GM12873 (cell line): ENCODE measurements around the gene KANSL1.

Source experiments
- CTCF ChIP-seq: IDR thresholded peaks from 2 replicates; pipeline ENCODE4 v1.5.1; 2012; ENCODE audit warnings: low read depth, mild to moderate bottlenecking, moderate library complexity, low read length, control low read depth; ENCODE audit not compliant: insufficient read depth; ENCODE audit errors: missing control alignments

KANSL1 gene

DNA sequence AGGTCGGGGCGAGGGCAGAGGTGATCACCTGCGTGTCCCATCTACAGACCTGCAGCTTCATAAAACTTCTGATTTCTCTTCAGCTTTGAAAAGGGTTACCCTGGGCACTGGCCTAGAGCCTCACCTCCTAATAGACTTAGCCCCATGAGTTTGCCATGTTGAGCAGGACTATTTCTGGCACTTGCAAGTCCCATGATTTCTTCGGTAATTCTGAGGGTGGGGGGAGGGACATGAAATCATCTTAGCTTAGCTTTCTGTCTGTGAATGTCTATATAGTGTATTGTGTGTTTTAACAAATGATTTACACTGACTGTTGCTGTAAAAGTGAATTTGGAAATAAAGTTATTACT lies 165.3 kb downstream of the KANSL1 start:
- TF ChIP-seq CTCF, result no peak

DNA sequence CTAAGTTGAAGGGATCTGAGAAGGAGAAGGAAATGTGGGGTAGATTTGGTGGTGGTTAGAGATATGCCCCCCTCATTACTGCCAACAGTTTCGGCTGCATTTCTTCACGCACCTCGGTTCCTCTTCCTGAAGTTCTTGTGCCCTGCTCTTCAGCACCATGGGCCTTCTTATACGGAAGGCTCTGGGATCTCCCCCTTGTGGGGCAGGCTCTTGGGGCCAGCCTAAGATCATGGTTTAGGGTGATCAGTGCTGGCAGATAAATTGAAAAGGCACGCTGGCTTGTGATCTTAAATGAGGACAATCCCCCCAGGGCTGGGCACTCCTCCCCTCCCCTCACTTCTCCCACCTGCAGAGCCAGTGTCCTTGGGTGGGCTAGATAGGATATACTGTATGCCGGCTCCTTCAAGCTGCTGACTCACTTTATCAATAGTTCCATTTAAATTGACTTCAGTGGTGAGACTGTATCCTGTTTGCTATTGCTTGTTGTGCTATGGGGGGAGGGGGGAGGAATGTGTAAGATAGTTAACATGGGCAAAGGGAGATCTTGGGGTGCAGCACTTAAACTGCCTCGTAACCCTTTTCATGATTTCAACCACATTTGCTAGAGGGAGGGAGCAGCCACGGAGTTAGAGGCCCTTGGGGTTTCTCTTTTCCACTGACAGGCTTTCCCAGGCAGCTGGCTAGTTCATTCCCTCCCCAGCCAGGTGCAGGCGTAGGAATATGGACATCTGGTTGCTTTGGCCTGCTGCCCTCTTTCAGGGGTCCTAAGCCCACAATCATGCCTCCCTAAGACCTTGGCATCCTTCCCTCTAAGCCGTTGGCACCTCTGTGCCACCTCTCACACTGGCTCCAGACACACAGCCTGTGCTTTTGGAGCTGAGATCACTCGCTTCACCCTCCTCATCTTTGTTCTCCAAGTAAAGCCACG lies 165.9 kb downstream of the KANSL1 start:
- TF ChIP-seq CTCF, result no peak

- no peak for TF ChIP-seq CTCF
These were observed 166.8 kb downstream of the KANSL1 start for GRCh38 chr17:46026166-46027047.

GRCh38 chr17:46025510-46026165 lies 167.6 kb downstream of the KANSL1 start:
- TF ChIP-seq CTCF, result no peak

- TF ChIP-seq CTCF, result no peak
These were observed 168.2 kb downstream of the KANSL1 start for GRCh38 chr17:46025060-46025459.

DNA sequence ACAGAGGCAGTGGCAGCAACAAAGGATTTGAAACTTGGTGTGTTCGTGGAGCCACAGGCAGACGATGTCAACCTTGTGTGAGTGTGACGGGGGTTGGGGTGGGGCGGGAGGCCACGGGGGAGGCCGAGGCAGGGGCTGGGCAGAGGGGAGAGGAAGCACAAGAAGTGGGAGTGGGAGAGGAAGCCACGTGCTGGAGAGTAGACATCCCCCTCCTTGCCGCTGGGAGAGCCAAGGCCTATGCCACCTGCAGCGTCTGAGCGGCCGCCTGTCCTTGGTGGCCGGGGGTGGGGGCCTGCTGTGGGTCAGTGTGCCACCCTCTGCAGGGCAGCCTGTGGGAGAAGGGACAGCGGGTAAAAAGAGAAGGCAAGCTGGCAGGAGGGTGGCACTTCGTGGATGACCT lies 168.6 kb downstream of the KANSL1 start:
- no peak for TF ChIP-seq CTCF
